ENCODE results near the gene ADA.

ADA gene

DNA sequence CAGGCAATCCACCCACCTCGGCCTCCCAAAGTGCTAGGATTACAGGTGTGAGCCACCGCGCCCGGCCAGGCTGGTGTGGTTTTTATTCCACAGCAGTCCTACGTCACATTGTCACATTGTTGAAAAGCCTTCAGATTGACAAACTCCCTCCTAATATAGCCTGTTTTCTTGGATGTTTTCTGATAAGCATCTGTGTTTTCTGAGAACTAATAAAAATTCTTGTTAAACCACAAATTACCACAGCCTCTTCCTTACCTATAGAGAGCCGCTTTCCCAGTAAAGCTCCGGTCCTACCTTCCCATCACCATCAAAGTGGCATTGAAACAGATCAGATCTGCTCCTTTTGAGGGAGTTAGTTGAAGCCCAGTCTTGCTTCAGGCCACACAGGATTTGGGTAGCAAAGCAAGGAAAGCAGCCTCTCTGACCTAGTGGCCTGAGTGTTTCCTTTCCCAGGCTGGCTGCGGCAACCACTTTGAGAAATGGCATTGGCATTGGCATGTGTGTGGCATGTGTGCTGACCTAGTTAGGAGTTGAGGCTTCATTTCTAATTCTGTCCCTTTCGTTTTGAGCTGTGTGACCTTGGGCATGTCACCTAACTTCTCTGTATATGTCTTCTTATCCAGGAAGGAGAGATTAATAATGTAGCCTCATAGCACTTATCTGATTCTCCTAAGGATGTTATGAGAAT is 70.8 kb downstream of the ADA start:
- DNase-seq (ENCODE audit: low read depth): no peak

DNA sequence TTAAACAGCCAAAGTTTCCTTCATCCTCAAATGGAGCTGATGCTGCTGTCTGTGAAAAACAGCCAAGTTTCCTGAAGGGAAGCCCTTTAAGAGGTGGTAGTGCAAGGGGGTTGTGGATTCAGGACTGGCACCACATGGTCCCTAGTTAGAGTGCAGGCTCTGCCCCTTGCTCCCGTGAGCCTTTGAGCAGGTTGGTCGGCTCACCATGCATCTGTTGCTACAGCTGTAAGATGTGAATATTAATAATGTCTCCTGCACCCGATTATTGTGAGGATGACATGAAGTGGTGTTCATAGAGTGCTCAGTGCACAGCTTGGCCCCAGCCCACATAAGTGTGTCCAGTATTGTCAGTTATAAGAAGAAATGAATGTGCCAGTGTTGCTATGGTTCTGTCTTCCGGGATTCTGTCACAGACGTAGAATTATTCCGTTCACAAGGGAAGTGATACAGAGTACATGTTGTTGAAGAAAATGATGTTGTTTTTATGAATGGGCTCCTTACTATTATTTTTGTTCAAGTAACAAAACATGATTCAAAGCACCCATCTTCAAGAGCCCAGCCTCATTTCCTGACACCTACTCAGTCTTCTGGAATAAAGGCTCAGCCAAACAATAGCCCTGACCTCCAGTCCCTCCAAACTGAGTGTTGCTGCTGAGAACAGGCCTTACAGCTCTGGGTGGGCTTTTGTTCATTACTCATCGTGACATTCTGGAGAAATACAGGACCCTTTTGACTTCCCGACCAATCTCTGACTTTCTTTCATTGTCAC is 72.0 kb downstream of the ADA start:
- DNase-seq (ENCODE audit: low read depth): no peak

DNA sequence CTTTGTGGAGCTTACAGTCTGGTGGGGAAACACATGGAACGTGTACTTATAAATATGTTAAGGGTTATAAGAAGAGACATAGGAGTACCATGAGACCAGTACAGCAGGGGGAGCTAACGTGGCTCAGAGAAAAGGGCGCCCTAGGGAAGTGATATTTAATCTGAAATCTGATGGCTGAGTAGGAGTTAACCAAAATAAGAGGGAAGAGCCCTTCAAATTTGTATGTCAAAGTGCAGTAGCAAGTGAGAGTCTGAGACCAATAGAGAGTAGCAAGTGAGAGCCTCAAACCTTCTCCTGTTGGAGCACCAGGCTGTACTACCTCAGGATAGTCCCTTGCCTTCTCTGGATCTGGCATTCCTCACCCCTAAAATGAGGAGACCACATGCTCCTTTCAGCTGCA is 75.2 kb downstream of the ADA start:
- no peak for DNase-seq (ENCODE audit: low read depth)

DNA sequence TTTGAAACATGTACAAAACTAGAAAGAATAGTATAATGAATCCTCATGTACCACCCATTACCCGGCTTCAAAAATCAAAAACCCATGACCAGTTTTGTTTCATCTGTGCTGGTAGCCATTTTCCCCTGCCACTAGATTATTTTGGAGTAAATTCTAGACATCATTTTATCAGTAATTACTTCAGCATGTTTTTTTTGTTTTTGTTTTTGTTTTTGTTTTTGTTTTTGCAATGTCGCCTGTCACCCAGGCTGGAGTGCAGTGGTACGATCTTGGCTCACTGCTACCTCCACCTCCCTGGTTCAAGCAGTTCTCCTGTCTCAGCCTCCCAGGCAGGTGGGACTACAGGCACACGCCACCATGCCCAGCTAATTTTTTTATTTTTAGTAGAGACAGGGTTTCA is 77.1 kb downstream of the ADA start:
- no peak for DNase-seq (ENCODE audit: low read depth)

DNA sequence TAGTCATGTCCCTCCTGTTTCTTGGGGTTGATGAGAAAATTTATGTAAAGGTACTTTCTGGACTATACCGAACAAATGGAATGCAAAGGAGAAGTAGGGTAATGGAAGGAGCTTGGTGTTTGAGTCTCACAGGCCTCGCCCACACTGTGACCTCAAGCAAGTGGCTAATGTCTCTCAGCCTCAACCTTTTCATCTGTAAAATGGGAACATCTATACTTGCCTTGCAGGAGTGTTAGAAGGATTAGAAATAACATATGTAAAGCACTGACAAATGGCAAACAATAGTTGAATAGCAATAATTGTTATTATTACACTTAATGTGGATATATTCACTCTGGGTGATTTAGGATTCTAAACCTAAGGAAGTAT is 78.0 kb downstream of the ADA start:
- DNase-seq (ENCODE audit: low read depth): no peak

DNA sequence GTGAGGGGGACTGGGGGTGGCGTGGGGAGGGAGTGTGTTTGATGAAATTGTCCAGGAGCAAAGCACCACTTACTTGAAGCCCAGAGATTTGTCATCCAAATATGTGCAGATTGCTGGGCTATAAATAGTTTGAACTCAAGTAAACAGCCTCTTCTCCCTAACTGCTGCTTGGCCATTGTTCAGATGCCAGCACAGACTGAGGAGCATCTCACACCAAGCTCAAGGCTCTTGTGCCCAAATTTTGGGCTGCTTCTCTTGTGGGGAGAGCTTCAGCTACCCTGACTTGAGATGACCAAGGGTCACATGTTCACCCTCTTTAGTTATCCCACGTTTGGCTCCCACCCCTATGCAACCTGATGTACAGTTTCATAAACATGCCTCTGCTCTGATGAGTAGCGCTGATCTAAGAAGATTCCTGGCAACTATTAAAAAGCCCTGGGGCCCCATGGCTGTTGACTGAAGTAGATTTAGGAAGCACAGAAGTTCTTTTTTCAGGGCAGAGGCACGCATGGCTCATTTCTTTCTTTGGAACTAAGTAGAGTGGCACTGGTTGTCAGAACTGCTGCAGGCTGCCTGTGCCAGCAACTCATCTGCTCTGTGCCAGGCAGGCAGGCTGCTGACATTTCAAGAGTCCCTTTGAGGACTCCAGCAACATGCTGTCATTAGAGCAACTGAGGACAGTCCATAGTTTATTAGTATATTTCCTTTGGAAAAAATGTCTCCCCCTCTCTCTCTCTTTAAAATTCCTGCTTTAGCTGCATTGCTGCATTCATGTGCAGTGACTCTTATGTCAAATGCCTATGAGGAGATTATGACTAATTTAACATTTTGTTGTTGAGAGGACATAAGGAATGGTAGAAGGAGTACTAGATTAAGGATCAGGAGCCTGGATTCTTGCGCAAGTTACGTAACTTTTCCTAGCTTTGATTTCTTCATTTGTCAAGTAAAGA is 78.7 kb downstream of the ADA start:
- no peak for DNase-seq (ENCODE audit: low read depth)

DNA sequence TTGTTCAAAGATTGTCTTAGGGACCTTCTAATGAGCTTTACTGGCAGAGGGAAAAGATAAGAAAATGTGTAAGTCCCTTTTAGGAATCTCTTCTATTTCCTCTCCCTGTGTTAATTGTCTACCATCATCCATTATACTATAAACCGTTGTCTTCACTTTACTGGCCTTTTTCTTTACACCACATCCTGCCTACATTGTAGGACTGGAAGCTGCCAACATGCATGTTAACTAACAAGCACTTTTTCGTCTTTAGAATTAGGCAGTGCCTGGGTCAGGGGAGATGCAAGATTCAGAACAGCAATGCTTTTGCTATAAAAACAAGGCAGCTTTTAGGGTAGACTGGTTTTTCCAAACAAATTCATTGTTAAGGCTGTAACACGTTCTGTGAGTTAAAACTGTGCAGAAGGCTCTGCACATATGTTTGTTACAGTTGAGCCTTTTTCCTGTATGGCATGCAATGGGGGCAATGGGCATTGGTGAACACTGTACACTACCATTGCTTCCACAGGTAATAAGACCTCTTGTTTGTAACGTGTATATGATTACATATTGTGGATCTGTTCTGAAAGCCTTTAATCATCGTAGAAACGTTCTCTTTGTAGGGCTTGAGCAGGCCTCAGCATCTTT is 80.0 kb downstream of the ADA start:
- DNase-seq (ENCODE audit: low read depth): no peak

DNA sequence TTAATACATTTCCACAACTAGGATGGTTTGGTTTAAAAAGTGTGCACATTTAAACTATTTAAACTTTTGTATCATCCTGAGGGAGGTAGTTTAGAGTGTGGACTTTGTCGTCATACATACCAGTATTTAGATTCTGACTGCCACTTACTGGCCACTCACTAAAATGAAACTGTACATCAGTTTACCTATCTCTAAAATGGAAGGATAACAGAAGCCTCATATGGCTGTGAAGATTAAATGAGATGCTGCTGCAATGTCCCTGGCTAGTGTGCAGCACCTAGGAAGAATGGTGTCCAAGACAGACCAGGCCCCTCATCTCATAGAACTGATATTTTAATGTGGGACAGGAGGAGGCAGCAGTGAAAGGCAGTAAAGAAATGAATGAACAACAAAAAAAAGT is 81.1 kb downstream of the ADA start:
- DNase-seq (ENCODE audit: low read depth): no peak
